Sciatic nerve (tissue), 2 donors: ENCODE measurements around the gene SEMA4C. TPM values are rescaled to one million over a fixed set of nuclear protein-coding genes. Genes with fewer than 3 reads are reported as not detected.
A peak's percentile ranks its signal among the peaks of the same experiment; 100 is the strongest.
"Not testable (repeated sequence)": the region's sequence is repeated elsewhere in the genome, so short reads cannot be mapped to it uniquely, and the experiment has no call there.

Experiments used
- ATAC-seq: fragments of 200-7000 bp; cut with Tn5 transposase; one replicate; pipeline ENCODE4 v1.9.1; 2020; ENCODE audit warnings: mild to moderate bottlenecking, moderate library complexity
- DNase-seq: peaks from one replicate; pipeline ENCODE4 v3.0.0-alpha.2; 2020; ENCODE audit warnings: low spot score
- intact Hi-C: fragments of 100-400 bp; cut with DNase I; formaldehyde crosslinking; loops from one replicate; pipeline ENCODE4 v1.14.2; 2022
- total RNA-seq: library from RNA; stranded (reverse); fragmentation: NEBNext Ultra II Directional; extraction: Animal tissue kit (Norgen Biotek cat#: 25700); gene quantifications from one replicate; pipeline ENCODE4 v1.2.1, GENCODE V29; 2021
- donor health status: DM: no; HTN: no; CAD: no.
- donor health status: DM: no; HTN: no; CAD: no.

The SEMA4C gene
- total RNA-seq, 1 donor from 2014 or later: 136 TPM

DNA sequence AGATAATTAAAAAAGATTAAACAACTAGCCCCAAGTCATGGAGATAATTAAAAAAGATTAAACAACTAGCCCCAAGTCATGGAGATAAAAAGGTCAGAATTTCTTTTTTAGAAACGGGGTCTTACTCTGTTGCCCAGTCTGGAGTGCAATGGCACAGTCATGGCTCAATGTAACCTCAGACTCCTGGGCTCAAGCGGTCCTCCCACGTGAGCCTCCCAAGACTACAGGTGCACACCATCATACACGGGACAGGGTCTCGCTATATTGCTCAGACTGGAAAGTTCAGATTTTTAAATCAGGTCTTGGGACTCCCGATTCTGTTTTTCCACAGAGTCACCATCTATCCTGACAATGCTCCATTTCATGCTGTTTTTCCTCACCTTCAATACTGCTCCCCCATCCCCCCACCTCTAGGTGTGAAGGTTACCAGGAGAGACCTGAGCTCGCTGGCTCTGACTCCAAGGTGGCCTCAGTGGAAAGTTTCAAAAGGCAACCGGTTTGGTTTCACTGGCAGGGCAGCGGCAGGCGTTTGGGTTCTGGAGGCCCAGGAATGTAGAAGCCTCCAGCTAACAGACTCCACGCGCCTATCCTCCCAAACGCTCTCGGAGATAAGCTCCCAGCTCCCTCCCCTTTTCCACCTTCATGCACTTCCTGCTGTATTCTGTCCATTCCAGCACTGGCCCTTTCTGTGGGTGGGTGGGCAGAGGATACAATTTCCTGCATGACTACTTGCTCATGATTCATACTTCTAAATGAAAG is 2.9 kb upstream of the SEMA4C start:
- intact Hi-C loops: no loop called here
- DNase-seq: no peak
- ATAC-seq: no peak

DNA sequence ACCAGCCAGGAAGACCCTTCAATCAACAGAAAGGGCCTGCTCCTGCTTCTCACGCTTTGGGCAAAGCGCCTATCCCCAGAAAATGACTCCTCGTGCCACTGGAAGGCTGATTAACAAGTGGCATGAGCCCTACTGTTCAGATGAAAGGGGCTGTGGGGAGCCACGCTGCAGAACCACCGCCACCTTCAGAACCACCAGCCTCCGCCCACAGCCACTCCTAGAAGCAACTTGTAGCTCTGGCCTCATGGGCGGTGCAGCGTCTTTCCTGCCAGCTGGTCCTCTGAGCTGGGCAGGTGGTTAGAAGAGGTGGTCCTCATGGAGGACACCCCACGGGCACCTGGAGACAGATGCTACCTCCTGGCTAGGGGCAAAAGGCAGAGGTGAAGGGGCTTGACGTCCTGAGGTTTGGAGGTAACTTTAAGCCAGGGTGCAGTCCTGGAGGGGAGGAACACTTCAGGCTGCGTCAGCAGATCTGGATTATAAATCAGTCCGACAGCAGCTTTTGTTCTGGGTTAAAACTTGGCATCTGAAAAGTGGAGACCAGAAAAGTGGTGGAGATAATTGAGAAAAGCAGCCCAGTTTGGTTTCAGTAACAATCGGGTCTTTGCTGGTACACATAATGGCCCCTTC is 861 bp upstream of the SEMA4C start:
- ATAC-seq (peak; percentile 27), DNase-seq (no peak)
- intact Hi-C loops: no loop called here

DNA sequence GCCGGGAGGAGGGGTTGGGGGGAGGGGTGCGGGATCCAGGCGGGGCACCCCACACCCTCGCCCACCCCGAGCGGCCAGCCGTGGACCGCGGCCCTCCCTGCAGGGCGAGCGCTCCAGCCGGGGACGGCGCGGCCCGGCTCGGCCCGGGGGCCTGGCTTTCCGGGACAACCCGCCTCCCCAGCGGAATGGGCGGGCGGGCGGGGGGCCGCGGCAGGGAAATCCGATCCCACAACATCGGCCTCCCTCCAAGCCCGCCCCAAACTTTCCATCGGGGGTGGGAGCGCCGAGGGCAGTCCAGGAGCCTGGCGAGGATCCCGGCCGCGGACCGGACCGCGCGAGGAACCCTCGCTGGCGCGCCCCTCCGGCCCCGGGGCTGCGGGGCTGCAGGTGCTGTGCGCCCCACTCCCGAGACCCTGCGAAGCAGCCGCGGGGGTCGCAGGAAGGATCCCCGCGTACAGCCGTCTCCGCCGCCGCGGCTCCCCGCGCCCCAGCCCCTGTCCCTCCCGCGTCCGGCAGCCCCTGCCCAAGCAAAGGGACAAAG is 529 bp downstream of the SEMA4C start:
- ATAC-seq (peak; percentile 51), DNase-seq (peak; percentile 94)
- intact Hi-C loops: loop anchor here (5.0 to 10.0 kb wide), 2 partner anchors 55 to 83 kb away; partner anchors contain the start of gene CNNM3

DNA sequence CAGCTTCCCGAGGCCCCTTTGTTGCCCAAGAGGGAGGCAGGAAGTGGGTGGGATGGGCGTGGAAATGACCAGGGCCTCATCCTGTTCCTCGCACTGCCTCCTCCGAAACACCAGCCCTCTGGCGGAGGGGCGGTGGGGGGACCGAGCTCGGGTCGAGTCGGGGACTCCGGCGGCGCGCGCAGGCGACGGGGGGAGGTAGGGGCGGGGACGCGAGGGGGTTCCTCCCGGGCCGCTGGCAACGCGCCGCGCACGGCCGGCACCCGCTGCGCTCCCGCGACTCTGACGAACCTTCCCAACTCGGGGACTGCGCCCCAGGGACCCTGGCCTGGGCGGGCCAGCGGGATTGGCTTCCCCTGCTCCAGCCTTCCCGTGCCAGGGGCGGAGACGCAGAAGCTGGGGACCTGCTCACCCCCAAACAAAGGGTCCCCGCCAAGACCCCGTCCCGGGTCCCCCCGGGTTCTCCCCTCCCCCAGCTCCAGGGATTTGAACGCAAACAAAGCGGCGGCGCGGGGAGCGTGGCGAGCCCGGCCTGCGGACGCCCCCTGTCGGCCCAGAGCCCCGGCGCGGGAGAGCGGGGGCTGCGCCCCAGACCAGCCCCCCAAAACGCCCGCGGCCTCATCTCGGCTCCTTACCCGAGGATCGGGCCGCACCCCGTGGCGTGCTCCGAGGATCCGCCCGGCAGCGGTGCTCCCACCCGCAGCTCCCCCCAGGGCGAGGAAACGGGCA is 1.2 kb downstream of the SEMA4C start:
- intact Hi-C loops: loop anchor here (5.0 to 10.0 kb wide), 2 partner anchors 54 to 84 kb away; partner anchors contain the start of gene CNNM3
- peak; percentile 94 for DNase-seq
- peak; percentile 85 for ATAC-seq

DNA sequence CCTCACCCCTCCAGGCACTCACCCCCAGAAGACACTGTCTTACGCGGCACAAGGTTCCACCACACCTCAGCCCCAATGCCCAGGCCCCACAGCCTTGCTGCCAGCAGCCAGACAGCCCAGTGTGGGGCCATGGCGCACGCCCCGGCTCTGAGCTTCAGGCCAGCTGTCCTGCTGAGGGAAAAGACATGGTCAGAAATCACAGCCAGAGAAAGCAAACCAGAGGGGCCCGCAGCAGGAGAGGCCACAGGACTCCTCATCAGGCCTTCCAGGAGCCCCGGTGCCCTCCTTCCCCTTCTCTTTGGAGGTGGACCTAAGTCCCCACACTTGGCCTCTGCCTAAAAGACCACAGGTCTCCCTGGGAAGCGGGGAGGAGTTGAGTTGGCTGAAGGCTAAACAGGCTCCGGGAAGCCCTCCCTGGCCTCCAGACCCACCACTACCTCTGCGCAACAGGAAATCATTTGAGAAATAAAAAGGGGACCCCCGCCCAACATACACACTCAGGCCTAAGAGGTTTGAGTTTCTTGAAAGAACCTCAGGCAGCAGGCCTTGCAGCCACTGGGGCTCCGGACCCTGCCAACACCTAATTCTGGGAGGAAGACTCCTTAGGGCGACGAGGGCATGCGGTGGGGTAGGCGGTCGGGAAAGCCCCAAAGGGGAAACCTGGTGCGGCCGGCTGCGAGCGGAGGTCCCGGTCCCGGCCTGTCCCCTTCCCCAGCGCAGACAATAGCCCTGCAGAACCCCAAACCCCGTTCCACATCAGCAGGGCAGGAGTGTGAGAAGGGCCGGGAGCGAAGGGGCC is 1.9 kb downstream of the SEMA4C start:
- no peak for ATAC-seq
- intact Hi-C loops: loop anchor here (5.0 to 10.0 kb wide), 2 partner anchors 53 to 84 kb away; partner anchors contain the start of gene CNNM3

DNA sequence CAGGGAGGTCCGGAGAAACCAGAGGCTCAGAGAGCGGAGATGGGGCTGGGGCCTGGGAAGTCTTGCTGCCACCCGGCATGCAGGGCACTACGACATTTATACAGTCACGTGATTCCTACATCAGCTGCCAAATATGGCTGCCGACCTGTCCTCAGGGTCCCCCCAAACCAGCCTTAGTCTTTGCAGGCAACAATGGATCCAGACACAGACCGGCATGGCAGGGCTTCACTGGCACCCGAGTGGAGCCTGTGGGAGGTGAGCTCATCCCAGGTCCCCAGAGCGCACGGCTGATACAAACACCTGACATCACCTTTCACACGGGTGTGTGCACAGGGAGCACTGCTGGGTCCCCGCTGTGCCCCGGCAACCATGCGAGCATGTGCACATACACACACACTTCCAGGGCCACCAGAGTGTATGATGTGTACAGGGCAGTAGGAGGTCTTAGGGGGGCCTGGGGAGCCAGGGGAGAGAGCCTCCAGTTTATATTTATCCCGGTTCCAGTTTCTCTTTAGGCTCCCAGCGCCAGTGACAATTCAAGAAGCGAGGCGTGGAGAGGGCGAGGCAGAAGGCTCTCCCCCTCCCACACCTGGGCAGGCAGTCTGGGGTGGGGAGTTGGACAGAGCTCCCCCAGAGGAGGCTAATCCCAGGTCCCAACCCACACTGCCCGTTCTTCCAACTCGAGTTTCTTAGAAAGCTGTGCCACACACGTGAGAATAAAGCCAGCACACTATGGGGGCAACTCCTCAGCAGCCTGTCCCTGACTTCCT is 2.7 kb downstream of the SEMA4C start:
- ATAC-seq: no peak
- intact Hi-C loops: loop anchor here (5.0 to 10.0 kb wide), 2 partner anchors 52 to 85 kb away; partner anchors contain the start of gene CNNM3
- no peak for DNase-seq

More for the DNA sequence above, 1.9 kb downstream of the SEMA4C start:
- DNase-seq: peak; percentile 65

DNA sequence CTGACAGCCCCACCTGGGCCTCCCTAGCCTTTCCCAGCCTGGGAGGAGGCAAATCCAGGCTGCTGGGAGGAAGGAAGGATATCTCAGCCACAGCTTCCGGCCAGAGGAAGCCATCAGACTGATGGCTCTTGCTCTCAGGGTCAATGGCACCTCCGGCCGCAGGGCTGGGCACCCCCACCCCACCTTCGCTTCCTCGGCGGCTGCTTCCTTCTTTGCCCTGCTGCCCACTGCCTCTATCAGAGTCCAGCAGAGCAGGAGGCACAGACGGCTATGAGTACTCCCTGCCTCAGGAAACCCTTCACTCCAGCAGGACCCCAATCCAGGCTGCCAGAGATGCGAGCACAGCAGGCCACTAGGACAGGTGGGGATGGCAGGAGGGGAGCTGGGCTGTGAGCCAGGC is 3.3 kb downstream of the SEMA4C start:
- no peak for ATAC-seq
- DNase-seq: no peak
- intact Hi-C loops: loop anchor here (5.0 to 10.0 kb wide), 2 partner anchors 52 to 86 kb away; partner anchors contain the start of gene CNNM3

DNA sequence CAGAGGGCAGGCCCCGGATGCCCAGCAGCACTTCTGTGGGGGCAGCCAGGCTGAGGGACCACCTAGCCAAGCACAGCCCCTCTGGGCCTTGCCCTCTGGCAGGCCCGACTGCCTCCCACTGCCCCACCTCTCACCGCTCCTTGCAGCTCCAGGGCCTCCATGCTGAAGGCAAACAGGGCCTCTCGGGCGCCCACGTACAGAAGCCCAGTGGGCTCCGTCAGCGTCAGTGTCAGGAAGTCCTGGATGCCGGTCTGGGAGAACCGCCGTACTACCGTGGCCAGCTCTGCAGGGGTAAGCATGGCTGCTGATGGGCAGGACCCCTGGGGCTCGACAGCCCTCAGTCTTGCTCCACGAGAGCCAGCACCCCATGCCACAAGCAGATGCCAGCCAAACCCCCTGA is 3.7 kb downstream of the SEMA4C start:
- DNase-seq: no peak
- ATAC-seq: no peak
- intact Hi-C loops: loop anchor here (5.0 to 10.0 kb wide), 2 partner anchors 51 to 86 kb away; partner anchors contain the start of gene CNNM3

DNA sequence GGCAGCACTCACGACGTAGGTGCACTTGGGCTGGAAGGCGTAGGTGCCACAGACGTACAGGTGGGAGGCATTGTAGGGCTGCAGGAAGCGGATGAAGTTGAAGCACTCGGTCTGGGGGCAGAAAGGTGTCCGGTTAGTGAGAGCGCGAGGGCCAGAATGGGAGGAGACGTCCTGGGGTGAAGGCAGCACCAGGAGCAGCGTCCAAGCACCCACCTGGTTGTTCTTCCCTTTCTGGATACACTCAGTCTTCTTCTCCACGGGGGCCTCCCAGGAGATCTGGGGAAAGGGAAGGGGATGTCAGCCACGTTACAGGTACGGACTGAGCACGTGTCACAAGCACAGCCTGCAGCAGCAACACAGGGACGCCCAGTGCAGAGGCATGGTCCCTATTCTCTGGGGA is 4.2 kb downstream of the SEMA4C start:
- ATAC-seq (no peak), DNase-seq (peak; percentile 53)
- intact Hi-C loops: loop anchor here (5.0 to 10.0 kb wide), 2 partner anchors 51 to 87 kb away; partner anchors contain the start of gene CNNM3

DNA sequence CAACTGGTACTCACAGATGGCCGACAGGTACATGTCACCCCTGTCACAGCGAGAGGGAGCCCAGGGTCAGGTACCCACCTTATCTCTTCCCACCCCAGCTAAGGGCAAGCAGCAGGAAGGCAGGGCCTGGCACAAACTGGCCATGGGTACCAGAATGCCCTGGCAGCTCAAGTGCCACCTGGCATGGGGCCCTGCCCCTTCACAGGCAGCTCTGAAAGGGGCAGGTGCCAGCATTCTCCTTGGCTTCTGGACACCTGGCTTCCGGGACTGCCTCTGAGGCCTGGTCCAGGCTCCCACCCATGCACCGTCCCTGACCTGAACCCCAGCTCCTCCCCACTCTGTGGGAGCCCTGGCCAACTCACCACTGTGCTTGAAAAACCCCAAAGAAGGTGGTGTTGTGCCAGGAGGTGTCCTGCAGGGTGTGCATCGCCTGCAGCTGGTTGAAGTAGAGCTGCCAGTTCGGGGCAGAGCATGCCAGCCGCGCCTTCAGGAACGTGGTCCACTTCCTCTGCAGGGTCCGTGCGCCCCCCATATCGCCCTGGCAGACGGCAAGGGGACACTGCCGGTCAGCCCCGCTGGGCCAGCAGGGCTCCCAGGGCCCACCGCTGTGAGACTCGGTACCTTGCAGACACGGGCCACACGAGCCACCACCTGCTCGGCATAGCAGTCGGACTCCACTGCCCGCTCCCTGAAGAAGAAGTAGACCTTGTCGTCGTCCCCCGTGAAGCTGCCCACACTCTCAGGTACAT is 5.4 kb downstream of the SEMA4C start:
- no peak for ATAC-seq
- intact Hi-C loops: loop anchor here (5.0 to 10.0 kb wide), 2 partner anchors 50 to 88 kb away; partner anchors contain the start of gene CNNM3
- DNase-seq: no peak

DNA sequence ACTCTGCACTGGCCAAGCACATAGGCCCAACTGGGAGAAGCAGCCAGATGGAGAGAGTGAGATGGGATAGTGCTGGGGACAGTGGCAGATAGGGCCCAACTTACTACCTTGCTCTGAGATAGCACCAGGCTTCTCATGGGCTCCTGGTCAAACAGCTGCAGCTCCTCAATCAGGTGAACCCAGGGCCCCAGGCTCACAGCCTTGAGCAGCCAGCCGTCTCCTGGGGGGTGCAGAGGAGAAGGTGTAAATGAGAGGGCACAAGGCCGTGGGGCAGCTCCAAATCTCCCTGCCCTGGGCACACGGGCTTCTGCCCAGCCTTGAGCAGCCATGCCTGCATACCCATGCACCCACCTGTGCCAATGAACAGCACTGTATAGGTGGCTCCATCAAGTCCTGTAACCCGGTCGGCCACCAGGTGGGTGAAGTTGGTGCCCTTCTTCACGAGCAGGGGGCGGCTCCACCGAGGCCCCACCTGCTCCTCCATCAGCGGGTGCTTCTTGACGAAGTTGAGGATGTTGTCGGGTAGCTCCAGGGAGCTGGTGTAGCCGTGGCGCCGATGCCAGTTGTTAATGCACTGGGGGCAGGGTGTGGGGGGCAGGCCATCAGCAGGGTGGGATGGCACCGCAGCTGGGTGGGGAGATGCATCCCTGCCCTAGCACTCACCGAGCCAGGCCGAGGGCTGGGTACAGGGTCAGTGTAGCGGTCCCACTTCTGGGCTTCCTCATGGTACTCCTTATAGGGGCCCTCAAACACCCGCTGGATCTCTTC is 6.1 kb downstream of the SEMA4C start:
- DNase-seq (peak; percentile 54), ATAC-seq (no peak)
- intact Hi-C loops: loop anchor here (10.0 kb wide), 1 partner anchor 49 kb away; the partner anchor contains the start of gene CNNM3

DNA sequence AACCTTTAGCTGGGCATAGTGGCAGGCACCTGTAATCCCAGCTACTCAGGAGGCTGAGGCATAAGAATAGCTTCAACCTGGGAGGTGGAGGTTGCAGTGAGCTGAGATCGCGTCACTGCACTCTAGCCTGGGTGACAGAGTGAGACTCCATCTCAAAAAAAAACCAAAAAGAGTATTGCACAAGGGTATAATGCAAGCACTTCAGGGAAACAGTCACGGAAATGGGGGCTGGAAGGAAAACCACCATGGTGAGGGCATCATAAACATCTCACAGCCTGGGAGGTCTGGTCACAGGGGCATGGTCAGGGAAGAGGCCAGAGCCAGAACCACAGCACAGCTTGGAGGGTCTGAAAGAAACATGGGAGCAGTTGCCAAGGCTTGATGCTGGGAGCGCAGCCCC is 6.8 kb downstream of the SEMA4C start:
- intact Hi-C loops: loop anchor here (10.0 kb wide), 1 partner anchor 48 kb away; the partner anchor contains the start of gene CNNM3
- not testable (repeated sequence) for ATAC-seq, DNase-seq

DNA sequence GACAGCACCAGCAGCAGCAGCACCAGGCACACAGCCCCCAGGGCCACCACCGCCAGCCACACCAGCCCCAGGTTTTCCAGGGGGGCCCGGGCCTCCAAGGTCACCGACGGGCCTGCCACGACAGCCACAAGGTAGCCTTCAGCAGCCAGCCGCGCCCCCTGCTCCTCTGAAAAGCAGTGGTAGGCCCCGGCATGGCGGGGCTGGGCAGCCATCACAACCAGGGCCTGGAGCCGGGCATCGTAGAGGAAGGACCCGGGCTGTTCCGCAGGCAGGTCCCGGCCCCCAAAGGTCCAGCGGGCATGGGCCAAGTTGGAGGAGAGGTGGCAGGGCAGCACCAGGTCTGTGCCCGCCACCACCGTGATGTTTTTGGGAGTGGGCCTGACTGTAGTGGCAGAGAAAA is 8.8 kb downstream of the SEMA4C start:
- ATAC-seq: no peak
- DNase-seq: no peak

DNA sequence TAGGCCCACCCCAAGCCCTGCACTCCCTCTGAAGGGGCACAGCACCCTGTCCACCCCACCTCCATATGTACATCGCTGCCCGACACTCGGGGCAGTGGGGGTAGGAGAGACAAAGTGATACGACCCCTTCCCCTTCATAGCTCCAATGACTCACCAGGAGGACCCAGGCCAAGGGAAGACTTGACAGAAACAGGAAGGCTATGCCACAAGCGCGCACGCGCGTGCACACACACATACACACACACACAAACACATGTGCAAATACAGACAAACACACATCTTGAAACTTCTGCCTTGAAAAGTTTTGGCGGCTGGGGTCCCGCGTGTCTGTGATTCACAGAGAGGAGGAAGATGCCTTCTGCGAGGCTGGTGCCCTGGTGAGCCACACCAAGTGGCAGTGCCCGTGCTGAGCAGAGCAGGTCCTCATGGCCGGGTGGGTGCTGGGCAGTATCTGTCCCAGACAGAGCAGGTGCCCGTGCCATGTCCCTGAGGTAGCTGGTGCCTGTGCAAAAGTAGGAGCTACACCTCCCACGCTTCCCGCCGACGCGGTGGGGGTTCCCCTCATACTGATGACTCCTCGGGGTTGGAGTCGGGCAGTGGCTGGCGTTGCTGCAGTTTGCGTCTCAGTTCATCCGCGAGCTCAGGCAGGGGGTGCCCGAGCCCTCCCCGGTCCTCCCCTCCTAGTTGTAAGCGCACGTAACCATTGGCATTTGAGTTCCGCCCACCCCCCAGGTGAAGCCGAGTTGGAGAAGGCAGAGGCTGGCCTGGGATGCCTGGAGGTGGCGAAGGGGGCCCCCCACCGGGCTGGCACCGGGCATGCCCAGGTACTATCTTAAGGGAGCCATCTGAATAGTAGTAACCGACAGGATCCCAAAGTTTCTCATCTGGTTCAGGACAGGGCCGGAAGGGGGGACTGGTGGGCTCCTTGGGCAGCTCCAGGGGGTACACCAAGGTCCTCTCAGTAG is 9.5 kb downstream of the SEMA4C start:
- intact Hi-C loops: loop anchor here (10.0 kb wide), 1 partner anchor 46 kb away; the partner anchor contains the start of gene CNNM3
- no peak for ATAC-seq
- no peak for DNase-seq

More for the DNA sequence above, 8.8 kb downstream of the SEMA4C start:
- intact Hi-C loops: loop anchor here (10.0 kb wide), 1 partner anchor 46 kb away; the partner anchor contains the start of gene CNNM3

DNA sequence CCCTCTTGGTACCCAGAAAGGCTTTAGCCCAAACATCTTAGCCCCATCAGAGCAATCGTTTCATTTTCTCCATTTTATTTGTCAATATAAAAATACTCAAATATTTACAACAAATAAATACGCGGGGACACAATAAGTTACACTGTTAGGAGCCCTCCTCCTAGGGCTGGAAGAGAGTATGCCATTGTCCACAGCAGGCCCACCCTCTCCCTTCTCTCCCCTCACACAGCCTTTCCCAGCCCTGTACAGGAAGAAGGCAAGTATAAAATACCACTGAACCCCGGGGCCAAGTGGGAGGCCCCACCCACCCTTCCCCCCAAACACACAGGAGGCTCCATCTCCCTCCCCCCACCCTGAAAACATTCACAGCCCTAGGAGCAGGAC is 10.2 kb downstream of the SEMA4C start:
- DNase-seq (no peak), ATAC-seq (no peak)
- intact Hi-C loops: loop anchor here (10.0 kb wide), 1 partner anchor 45 kb away; the partner anchor contains the start of gene CNNM3
